HG02642 (cell line): ENCODE data around the gene CSNK2B.
"Not testable (repeated sequence)": the region's sequence is repeated elsewhere in the genome, so short reads cannot be mapped to it uniquely, and the experiment has no call there.

ENCODE experiments used
- ATAC-seq: cut with Tn5 transposase; IDR thresholded peaks from one replicate; pipeline ENCODE4 v1.9.1; 2021; ENCODE audit warnings: mild to moderate bottlenecking; ENCODE audit not compliant: unreplicated experiment, poor library complexity

CSNK2B gene

DNA sequence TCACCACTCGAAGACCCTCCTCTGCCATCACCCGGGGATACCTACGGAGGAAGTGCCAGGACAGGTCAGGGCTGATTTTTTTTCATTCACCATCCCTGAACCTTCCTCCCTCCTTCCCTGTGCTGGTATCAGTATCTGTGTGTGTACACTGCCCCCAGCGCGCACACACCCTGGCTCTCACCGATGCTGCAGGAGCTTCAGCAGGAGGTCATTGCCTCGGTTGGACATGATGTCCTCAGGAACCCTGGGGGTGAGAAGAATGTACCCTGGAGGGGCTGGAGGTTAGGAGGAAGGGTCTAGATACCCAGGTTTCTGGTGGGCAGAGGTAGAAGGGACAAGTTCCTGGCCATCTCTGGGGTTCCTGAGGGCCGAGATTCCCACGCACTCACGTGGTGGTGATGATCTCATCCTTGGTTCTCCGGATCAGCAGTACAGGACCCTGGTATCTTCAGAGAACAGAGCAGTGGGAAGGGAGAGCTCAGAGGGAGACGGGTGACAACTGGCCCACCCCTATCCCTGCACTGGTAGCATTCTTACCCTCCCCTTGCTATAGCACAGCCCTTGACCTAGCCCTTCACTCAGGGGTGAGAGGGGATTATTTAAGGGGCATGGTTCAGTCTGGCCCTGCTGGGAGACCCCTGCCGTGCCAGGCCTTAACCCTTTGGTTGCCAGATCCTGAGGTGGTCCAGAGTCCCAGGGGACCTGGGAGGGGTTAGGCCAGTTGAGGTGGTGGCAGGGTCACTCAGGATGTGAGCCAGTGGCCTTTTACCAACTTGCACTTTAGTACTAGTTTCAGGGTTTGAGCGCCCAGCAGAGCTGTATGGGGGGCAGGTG, 22.2 kb downstream of the CSNK2B start:
- ATAC-seq, result no peak

- no peak for ATAC-seq
These were observed 23.6 kb downstream of the CSNK2B start for GRCh38 chr6:31689249-31690110.

- no peak for ATAC-seq
These were observed 24.6 kb downstream of the CSNK2B start for GRCh38 chr6:31690231-31691077.

GRCh38 chr6:31691078-31691463, 25.2 kb downstream of the CSNK2B start:
- no peak for ATAC-seq

DNA sequence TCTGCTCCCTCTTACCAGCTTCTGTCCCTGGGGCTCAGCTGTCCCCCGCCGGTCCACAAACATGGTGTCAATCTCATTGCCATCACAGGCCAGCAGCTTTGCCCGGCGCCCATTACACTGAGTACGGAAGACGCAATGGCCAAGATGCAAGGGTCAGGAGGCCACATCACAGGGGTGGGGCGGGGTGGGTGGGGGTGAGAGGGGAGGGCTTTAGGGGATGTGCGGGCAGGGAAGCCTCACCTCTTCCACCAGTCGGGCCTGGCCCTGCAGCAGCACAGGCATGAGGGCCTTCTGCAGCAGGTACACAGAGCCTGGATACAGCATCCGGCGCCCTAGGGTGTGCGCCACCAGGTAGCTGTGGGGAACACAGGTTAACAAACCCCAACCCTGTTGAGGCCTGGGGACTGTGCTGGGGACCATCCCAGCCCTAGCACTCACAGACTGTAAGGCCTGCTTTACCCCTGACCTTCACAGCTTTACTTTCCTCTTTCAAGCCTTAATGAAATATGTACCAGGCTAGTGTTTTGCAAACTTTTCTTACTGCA, 25.8 kb downstream of the CSNK2B start:
- no peak for ATAC-seq

GRCh38 chr6:31692353-31692752, 26.5 kb downstream of the CSNK2B start:
- no peak for ATAC-seq

- no peak for ATAC-seq
These were observed 27.0 kb downstream of the CSNK2B start for GRCh38 chr6:31692886-31693285.

DNA sequence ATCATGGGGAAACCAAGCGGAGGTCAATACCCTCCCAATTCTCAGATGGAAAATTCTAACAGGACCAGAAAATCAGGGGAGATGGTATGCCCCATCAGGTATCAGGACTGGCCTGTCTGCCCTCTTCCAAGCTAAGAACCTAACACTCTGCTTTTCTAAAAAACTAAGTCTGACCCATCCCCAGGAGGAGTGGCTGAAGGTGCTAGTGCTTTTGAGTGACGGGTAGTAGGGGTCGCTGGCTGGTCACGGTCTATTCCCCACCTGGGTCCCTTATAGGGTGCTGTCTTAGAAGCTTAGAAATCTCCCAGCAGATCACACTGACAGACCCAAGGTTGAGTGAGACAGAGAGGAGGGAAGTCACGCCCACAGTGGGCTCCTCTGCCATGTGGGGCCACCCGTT, 27.7 kb downstream of the CSNK2B start:
- ATAC-seq, result no peak

- ATAC-seq, result no peak
These were observed 31.7 kb downstream of the CSNK2B start for GRCh38 chr6:31697555-31697954.

GRCh38 chr6:31700740-31701401, 35.0 kb downstream of the CSNK2B start:
- no peak for ATAC-seq

DNA sequence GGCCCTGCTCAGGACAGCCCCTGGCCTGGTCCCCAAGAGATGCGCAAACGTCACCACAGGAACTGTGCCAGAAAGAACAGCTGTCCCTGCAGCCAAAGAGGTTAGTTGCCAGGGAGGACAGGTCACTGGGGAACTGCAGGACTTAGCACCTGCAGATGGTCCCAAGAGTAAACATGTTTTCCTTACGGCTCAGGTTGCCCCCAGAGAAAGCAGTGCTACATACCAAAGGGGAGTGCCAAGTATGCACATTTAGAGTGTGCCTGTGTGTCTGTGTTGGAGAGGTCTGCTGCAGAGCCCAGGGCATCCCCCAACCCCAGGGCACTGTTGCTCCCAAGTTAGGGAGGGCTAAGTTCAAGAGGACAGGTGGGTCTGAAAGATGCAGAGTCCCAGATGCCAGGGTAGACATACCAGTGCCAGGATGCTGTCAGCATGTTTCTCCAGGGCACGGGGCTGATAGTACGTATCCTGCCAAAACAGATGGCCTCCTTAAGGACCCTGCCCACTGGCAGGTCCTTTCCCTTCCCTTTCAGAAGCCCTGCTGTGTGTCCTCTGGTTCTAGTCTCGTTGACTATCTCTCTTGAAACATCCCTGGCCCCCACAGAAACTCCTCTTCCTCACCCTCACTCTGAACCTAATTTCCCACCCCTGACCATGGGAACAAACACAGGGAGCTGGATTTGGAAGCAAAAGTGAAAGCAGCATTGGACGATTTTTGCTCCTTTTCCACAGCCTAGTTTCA, 36.0 kb downstream of the CSNK2B start:
- ATAC-seq, result no peak

DNA sequence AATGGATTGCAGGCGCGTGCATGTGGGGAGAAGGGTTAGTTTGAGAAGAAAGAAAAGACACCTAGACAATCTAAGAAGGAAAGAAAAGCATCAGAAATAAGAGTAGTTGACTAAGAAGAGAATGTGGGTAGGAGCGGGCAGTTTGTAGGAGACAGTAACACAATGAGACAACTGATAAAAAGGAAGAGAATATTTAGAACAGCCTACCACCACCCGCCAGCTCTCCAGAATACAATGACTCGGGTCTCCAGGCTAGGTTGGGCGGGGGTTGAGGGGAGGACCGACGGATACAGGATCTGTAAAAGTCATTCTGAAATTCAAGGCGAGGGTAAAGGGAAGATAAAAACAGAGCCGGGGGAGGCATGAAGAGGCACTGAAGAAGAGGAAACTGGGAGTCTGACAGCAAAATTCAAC, 36.5 kb downstream of the CSNK2B start:
- ATAC-seq, result no peak

DNA sequence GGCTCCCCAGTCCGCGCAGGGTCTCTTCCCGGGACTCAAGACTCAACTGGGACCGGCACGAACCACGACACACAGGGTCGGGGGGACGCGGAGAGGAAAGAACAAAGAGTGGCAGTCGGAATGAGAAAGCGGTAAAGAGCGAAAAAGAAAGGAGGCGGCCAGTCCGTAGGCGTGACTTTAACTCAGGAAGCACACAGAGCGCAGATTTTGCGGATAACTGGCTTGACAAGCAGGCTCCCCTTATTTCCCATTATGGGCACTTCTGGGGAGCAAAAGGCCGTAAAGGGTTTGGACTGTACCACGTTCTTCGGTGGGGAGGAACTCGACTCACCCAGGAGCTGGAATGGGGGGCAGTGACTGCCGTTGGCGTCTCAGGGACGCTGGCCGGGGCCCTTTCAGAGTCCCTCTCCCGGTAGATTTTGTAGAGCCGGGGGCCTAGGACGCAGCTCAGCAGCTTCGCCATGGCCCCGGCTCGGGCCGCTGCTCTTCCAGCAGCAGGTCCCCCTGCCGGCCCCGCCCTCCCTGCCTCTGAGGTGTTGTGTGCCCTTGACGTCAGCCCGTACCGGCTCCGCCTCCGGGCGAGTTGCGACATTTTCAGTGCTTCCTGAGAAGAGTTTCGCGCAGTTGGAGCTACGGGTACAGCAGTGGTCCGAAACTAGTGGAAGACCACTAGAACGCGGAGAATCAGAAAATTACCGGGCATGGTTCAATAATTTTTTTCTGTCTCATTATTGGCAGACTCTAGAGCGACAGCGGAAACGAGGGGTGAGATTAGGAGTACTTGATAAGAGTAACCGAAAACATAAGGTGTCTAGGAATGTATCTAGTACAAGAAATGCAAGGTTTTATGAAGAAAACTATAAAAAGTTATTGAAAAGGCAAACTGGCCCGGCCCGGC, 37.2 kb downstream of the CSNK2B start, which contains the start of gene ABHD16A:
ABHD16A (minus strand) TSS at position 506 of the 898 bp plus-strand sequence; CDS start at position 463, 43 bp downstream.
- ATAC-seq, result peak; percentile 91

GRCh38 chr6:31705931-31706330, 40.1 kb downstream of the CSNK2B start:
- no peak for ATAC-seq

DNA sequence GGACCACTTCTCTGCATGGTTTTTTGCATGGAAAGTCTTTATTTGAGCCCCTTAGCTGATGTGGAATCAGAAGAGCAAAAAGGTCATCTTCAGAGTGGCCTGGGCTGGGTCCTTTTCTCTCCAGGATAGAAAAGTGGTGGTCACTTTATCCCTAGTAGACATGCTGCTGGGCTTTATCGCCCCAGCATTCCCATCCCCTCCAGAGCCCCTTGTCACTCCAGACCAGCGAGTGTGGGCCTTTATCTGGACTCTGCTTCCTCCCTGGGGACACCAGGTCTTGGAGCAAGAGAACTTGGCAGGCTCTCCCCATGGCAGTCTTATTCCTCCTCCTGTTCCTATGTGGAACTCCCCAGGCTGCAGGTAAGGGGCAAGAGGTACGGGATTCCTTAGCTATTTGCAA, 40.7 kb downstream of the CSNK2B start, which contains the start of gene LY6G6F:
LY6G6F (plus strand) TSS at position 268 of the 400 bp plus-strand sequence; CDS start at position 309, 41 bp downstream.
- ATAC-seq, result no peak

GRCh38 chr6:31707701-31708100, 41.8 kb downstream of the CSNK2B start:
- ATAC-seq, result no peak

DNA sequence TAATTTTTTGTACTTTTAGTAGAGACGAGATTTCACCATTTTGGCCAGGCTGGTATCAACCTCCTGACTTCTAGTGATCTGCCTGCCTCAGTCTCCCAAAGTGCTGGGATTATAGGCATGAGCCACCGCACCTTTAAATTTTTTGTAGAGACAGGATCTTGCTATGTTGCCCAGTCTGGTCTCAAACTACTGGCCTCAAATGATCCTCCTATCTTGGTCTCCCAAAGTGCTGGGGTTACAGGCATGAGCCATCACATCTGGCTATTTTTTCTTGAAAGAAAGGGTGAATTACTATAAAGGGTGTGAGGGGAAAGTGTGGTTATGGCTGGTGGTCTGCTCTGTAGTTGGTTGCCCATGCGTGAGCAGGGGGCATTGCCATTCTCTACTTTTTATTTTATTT, 42.3 kb downstream of the CSNK2B start:
- ATAC-seq, result no peak

GRCh38 chr6:31709157-31709556, 43.3 kb downstream of the CSNK2B start:
- not testable (repeated sequence) for ATAC-seq
